Activated T-cell treated with anti-CD3 and anti-CD28 coated beads, Interleukin-2, amount 50 U/mL, for 1 hour (primary cell): Measurements from ENCODE around the gene FOXR1.
A peak's percentile ranks its signal among the peaks of the same experiment; 100 is the strongest.
"Not testable (repeated sequence)": the region's sequence is repeated elsewhere in the genome, so short reads cannot be mapped to it uniquely, and the experiment has no call there.

Experiments
- DNase-seq: peaks from one replicate; pipeline ENCODE4 v3.0.0-alpha.2; 2020

Gene FOXR1

GRCh38 chr11:118948000-118948399, 23.6 kb upstream of the FOXR1 start:
- DNase-seq = no peak

GRCh38 chr11:118953265-118953664, 18.3 kb upstream of the FOXR1 start:
- DNase-seq = no peak

- not testable (repeated sequence) for DNase-seq
Observed at GRCh38 chr11:118953976-118954375, 17.6 kb upstream of the FOXR1 start.

- DNase-seq = peak; percentile 92
Observed at GRCh38 chr11:118956094-118956846, 15.3 kb upstream of the FOXR1 start, which contains the start of gene UPK2. Gene UPK2 (plus strand): TSS chr11:118956298. CDS start chr11:118956351, 53 bp downstream.

- no peak for DNase-seq
Observed at GRCh38 chr11:118956847-118957469, 14.6 kb upstream of the FOXR1 start.

GRCh38 chr11:118957549-118957948, 14.0 kb upstream of the FOXR1 start:
- no peak for DNase-seq

- DNase-seq = no peak
Observed at GRCh38 chr11:118957968-118958367, 13.6 kb upstream of the FOXR1 start.

- DNase-seq = no peak
Observed at GRCh38 chr11:118958577-118958976, 13.0 kb upstream of the FOXR1 start.

GRCh38 chr11:118961189-118961588, 10.4 kb upstream of the FOXR1 start:
- no peak for DNase-seq

GRCh38 chr11:118961591-118961990, 10.0 kb upstream of the FOXR1 start:
- no peak for DNase-seq

- not testable (repeated sequence) for DNase-seq
Observed at GRCh38 chr11:118969508-118969907, 2.1 kb upstream of the FOXR1 start.

GRCh38 chr11:118973985-118974384, 2.4 kb downstream of the FOXR1 start:
- DNase-seq = no peak

GRCh38 chr11:118975771-118976709, 4.5 kb downstream of the FOXR1 start:
- DNase-seq = no peak

- no peak for DNase-seq
Observed at GRCh38 chr11:118979434-118979833, 7.9 kb downstream of the FOXR1 start.

GRCh38 chr11:118980191-118980881, 8.8 kb downstream of the FOXR1 start:
- no peak for DNase-seq

GRCh38 chr11:118984337-118984736, 12.8 kb downstream of the FOXR1 start:
- DNase-seq = not testable (repeated sequence)

- DNase-seq = no peak
Observed at GRCh38 chr11:118984825-118985224, 13.3 kb downstream of the FOXR1 start.

GRCh38 chr11:118988280-118988679, 16.7 kb downstream of the FOXR1 start:
- no peak for DNase-seq

GRCh38 chr11:118991486-118992038, 20.0 kb downstream of the FOXR1 start:
- not testable (repeated sequence) for DNase-seq

GRCh38 chr11:118996926-118997626, 25.5 kb downstream of the FOXR1 start:
- peak; percentile 40 for DNase-seq

- peak; percentile 97 for DNase-seq
Observed at GRCh38 chr11:118997627-118998387, 26.2 kb downstream of the FOXR1 start, which contains the start of gene CENATAC. Gene CENATAC (plus strand): TSS chr11:118998138. CDS start chr11:118998198, 60 bp downstream.
